Ishikawa (cell line): ENCODE measurements around the gene DNASE1L2.

ENCODE experiments used
- CEBPB ChIP-seq: IDR thresholded peaks from 2 replicates; pipeline ENCODE4 v1.6.1; 2012
- CREB1 ChIP-seq: IDR thresholded peaks from 2 replicates; pipeline ENCODE4 v1.6.1; 2012; ENCODE audit warnings: low read depth
- EGR1 ChIP-seq: IDR thresholded peaks from 2 replicates; pipeline ENCODE4 v1.6.1; 2012
- EP300 ChIP-seq: IDR thresholded peaks from 2 replicates; pipeline ENCODE4 v1.6.1; 2012; ENCODE audit warnings: borderline replicate concordance
- FOXM1 ChIP-seq: IDR thresholded peaks from 2 replicates; pipeline ENCODE4 v1.6.1; 2012; ENCODE audit warnings: low read depth, borderline replicate concordance
- MAX ChIP-seq: IDR thresholded peaks from 2 replicates; pipeline ENCODE4 v1.6.1; 2012
- NFIC ChIP-seq: IDR thresholded peaks from 2 replicates; pipeline ENCODE4 v1.6.1; 2012
- RAD21 ChIP-seq: IDR thresholded peaks from 2 replicates; pipeline ENCODE4 v1.6.1; 2012; ENCODE audit warnings: low read depth
- REST ChIP-seq: IDR thresholded peaks from 2 replicates; pipeline ENCODE4 v1.6.1; 2012; ENCODE audit warnings: low read depth, mild to moderate bottlenecking
- TAF1 ChIP-seq: IDR thresholded peaks from 2 replicates; pipeline ENCODE4 v1.6.1; 2012; ENCODE audit warnings: low read depth, mild to moderate bottlenecking
- TCF12 ChIP-seq: IDR thresholded peaks from 2 replicates; pipeline ENCODE4 v1.6.1; 2012; ENCODE audit warnings: low read depth
- TEAD4 ChIP-seq: IDR thresholded peaks from 2 replicates; pipeline ENCODE4 v1.6.1; 2012
- USF1 ChIP-seq: IDR thresholded peaks from 2 replicates; pipeline ENCODE4 v1.6.1; 2012
- YY1 ChIP-seq: IDR thresholded peaks from 2 replicates; pipeline ENCODE4 v1.6.1; 2012; ENCODE audit warnings: low read depth
- ZBTB7A ChIP-seq: IDR thresholded peaks from 2 replicates; pipeline ENCODE4 v1.6.1; 2012; ENCODE audit warnings: low read depth

Gene DNASE1L2

GRCh38 chr16:2212362-2213324, 23.6 kb upstream of the DNASE1L2 start:
- TF ChIP-seq EP300 (no peak), RAD21 (no peak), FOXM1 (no peak), TEAD4 (no peak), USF1 (no peak), YY1 (no peak), CEBPB (no peak), TAF1 (no peak), MAX (no peak), CREB1 (no peak), EGR1 (no peak), NFIC (no peak), ZBTB7A (no peak)

- TF ChIP-seq EGR1 (peak; percentile 84), CREB1 (no peak), MAX (peak; percentile 43; the same call in 1 of the 2 replicates)
Measured at GRCh38 chr16:2213817-2214718, 22.2 kb upstream of the DNASE1L2 start.

- TF ChIP-seq REST (no peak), TAF1 (no peak), RAD21 (no peak), EP300 (no peak), CEBPB (no peak), EGR1 (peak; percentile 67; the same call in 1 of the 2 replicates), CREB1 (no peak), ZBTB7A (no peak), YY1 (0 out of 2 replicates have a peak, but pooled peaks have one; percentile 45)
Measured at GRCh38 chr16:2214719-2214968, 21.6 kb upstream of the DNASE1L2 start, which contains the start of gene PGP. Gene PGP (minus strand): TSS chr16:2214840. CDS start chr16:2214777, 63 bp downstream.

- no peak for TF ChIP-seq REST
- no peak for TF ChIP-seq EP300
- no peak for TF ChIP-seq EGR1
- no peak for TF ChIP-seq RAD21
- TF ChIP-seq MAX = no peak
- no peak for TF ChIP-seq CREB1
- no peak for TF ChIP-seq TCF12
- no peak for TF ChIP-seq USF1
- no peak for TF ChIP-seq TEAD4
- TF ChIP-seq YY1 = no peak
- TF ChIP-seq ZBTB7A = no peak
Measured at GRCh38 chr16:2216330-2216729, 19.9 kb upstream of the DNASE1L2 start.

GRCh38 chr16:2223221-2223941, 12.9 kb upstream of the DNASE1L2 start, which contains the start of gene E4F1:
Gene E4F1 (plus strand): TSS chr16:2223591. CDS start chr16:2223614, 23 bp downstream.
- TF ChIP-seq NFIC = peak; percentile 24; the same call in 1 of the 2 replicates
- no peak; the same call in 1 of the 2 replicates for TF ChIP-seq EP300
- no peak for TF ChIP-seq REST
- TF ChIP-seq EGR1 = peak; percentile 43; the same call in 1 of the 2 replicates
- peak; percentile 21 for TF ChIP-seq TEAD4
- peak; percentile 94 for TF ChIP-seq TAF1
- peak; percentile 92 for TF ChIP-seq MAX
- TF ChIP-seq CREB1 = peak; percentile 87
- peak; percentile 90 for TF ChIP-seq CEBPB
- peak; percentile 95 for TF ChIP-seq YY1
- TF ChIP-seq TCF12 = 0 out of 2 replicates have a peak, but pooled peaks have one; percentile 10
- no peak for TF ChIP-seq RAD21
- 0 out of 2 replicates have a peak, but pooled peaks have one; percentile 33 for TF ChIP-seq USF1
- no peak for TF ChIP-seq ZBTB7A
- no peak for TF ChIP-seq FOXM1
